HG03432 (cell line): ENCODE results near the gene PRR29.
"Not testable (repeated sequence)": the region's sequence is repeated elsewhere in the genome, so short reads cannot be mapped to it uniquely, and the experiment has no call there.

Experiments
- ATAC-seq: cut with Tn5 transposase; IDR thresholded peaks from one replicate; pipeline ENCODE4 v1.9.1; 2021; ENCODE audit warnings: mild to moderate bottlenecking, moderate library complexity; ENCODE audit not compliant: unreplicated experiment

Gene PRR29

DNA sequence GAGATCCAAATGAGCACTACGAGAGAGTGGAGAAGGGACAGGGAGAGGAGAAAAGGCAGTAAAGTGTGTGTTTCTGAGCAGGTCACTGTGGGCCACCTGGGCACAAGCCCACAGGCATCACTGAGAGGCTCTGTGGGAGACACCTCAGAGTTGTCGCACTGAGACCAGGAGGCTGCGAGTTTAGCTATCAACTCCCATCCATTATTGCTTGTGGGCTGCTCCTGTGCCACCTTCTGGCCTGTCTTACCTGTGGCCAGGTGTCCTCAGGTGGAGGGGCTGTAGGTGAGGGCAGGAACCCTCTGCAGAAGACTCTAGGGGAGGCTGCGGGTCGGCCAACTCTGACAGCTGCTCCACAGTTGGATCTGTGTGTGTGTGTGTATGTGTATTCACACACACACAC lies 2.5 kb upstream of the PRR29 start:
- ATAC-seq: no peak

DNA sequence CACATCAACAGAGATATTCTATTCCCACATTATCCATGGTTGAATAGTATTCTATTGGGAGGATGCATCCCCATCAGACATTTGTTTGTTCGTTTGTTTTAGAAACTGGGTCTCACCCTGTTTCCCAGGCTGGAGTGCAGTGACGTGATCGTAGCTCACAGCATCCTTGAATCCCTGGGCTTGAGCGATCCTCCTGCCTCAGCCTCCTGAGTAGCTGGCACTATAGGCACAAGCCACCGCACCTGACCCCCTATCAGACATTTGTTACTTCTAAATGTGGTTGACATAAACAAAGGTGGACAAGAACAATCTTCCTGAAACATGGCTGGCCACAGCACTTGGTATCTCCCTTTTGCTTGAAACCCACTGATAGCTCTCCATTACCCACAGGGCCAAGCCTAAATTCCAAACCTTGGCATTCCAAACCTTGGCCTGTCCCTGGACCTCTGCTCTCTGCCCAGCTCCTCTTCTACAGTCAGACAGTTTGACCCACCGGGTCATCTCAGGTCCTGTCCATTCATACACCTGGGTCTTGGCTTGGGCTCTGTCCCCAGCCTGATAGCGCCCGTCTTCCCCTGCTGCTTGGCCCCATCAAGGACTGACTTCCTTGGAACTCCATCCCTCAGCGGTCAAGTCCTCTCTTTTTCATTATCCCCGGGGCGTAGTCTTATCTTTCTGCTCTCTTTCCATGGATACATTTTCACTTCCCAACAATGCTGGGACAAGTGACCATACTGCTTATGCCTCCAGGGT lies 1.5 kb upstream of the PRR29 start:
- ATAC-seq: no peak

DNA sequence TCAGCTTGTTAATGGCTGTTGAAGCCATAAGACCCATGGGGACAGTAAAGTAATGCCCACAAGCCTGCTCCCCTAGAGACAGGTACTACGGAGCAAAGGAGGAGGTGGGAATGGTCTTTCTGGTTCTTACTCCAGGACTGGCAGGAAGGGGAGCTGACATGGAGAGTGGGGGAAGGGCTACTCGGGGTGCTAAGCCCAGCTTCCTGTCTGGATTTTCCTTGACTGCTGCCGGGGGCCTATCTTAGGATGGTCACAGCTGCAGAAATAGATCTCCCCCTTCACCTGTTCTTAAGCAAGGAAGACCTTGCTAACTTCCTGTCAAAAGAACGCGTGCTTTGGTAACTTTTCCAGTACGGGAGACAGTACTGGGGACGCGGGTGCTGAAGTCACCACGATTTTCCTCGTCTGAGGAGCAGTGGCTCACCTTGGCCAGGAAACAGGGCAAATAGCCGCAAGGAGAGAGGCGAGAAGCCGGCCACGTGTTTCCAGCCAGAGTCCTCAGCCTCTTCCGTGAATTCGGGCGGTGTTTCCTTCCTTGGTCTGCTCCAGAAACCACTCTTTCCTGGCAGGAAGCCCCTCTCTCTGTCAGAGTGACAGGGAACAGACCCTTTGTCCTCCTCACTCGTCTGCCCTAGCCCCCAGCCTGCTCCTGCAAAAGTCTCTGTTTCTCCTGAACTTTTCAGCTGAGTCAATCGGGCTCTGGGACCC lies 656 bp upstream of the PRR29 start:
- no peak for ATAC-seq

DNA sequence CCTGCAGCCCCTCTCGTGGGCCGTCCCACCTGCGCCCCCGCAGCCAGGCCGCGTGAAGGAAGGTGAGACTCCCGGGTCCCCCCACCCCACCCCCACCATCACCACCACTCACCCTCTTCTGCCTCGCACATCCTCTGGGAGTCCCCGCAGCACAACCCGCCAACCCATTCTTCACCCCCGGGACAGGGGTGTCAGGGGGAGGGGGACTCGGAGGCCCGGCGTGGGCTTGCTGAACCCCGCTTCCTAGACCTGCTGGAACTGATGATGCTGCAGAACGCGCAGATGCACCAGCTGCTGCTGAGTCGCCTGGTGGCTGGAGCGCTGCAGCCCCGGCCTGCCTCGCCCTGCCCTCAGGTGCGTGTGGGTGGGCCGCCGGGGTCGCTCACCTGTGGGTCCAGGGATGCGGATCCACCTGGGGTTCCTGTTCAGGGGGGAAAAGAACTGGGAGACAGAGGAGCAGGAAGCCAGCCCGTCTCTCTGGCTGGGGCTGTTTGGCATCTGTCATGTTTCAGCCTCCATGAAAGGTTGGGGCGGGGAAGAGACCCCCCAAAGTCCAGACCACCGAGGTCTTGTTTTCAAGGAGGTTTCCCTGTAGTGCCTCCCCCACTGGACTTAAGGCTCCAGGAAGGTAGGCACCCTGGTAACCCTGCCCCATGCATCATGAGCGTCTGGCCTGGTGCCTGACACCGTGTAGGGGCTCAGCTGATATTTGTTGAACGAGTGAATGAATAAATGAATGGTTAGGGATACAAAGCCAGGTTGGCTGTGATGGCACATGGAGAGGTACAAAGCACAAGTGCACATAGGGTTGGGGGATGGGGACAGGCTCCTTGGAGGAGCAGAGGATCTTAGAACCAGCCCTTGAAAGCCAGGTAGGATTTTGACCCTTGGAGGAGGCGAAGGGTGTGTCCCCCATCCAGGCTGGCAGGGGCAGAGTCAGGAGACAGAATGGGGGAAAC lies 849 bp downstream of the PRR29 start:
- ATAC-seq: no peak

DNA sequence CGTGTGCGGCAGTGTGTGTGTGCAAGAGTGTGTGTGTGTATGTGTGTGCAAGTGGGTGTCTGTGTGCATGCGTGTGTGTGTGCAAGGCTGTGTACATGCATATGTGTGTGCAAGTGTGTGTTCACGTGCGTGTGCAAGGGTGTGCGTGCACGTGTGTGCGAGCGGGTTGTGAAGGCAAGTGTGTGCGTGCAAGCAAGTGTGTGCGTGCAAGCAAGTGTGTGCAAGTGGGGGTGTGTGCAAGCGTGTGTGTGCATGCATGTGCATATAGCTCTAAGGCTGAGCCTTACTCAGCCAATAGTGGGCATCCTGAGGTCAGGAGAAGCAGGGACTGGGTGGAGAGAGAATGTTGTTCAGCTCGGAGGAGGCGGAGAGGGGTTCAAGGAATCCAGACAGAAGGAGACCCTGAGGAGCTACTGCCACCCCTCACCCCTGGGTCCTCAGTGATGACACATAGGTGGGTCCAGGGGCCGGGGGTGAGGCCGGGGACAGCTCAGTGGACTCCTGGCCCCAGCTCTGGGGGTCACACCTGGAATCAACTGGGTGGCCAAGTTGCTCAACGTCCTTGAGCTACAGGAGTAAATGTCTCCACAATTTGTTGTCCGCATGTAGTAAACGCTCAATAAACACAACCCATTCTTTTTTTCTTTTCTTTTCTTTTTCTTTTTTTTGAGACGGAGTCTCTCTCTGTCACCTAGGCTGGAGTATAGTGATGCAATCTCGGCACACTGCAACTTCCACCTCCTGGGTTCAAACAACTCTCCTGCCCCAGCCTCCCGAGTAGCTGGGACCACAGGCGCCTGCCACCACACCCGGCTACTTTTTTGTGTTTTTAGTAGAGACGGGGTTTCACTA lies 1.8 kb downstream of the PRR29 start:
- ATAC-seq: no peak

DNA sequence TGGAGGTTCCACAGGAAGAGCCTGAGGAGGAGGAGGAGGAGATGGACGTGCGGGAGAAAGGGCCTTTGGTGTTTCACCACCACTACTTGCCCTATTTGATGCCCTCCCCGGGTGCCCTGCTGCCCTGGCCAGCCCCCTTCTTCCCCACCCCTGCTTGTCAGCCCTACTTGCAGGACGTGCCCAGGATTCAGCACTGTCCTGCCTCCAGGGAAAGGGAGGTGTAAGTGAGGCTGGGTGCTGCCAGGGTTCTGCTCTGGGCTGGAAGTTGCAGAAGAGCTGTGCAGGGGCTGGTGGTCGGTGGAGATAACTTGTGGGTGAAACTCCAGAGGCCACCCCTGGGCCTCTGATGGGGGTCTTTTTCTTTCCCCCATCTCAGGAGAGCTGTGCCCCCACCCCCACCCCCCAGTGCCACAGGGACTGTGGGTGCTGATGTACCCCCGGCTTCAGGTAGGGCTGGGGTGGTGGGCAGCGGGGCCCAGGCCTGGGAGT lies 3.0 kb downstream of the PRR29 start:
- ATAC-seq: no peak

DNA sequence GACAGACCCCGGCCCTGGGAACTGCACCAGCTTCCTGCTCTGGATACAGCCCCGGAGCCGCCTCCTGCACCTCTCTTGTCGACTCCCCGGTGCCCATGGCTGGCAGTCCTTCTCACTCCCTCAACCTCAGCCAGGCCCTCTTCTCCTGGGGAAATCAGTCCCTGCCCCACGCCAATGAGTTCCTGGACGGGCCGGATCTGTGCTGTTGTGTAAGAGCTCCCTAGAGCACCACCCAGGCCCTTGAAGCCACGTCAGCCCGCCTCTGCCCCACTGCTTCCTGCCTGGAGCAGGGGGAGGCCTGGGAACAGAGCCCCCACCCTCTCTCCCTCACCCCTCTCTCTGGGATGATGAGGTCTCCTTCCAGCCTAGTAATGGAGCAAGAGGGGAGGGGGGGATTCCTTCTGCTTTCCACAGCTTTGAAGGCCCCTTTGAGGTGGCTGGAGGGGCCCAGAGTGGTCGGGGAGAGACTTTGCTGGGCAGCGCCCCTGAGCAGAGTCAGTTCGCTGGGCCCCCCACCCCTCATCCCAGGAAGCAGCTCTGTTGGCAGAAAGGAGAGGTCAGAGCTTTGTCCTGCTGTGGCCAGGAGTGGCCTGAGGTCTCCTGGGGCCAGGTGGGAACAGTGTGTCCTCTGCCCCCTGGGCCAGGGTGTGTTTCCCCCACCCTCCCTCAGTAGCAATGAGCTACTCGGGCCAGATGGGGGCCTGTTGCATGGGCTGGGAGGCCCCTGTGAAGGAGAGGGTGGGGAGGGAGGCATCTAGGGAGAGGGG lies 3.8 kb downstream of the PRR29 start:
- no peak for ATAC-seq

DNA sequence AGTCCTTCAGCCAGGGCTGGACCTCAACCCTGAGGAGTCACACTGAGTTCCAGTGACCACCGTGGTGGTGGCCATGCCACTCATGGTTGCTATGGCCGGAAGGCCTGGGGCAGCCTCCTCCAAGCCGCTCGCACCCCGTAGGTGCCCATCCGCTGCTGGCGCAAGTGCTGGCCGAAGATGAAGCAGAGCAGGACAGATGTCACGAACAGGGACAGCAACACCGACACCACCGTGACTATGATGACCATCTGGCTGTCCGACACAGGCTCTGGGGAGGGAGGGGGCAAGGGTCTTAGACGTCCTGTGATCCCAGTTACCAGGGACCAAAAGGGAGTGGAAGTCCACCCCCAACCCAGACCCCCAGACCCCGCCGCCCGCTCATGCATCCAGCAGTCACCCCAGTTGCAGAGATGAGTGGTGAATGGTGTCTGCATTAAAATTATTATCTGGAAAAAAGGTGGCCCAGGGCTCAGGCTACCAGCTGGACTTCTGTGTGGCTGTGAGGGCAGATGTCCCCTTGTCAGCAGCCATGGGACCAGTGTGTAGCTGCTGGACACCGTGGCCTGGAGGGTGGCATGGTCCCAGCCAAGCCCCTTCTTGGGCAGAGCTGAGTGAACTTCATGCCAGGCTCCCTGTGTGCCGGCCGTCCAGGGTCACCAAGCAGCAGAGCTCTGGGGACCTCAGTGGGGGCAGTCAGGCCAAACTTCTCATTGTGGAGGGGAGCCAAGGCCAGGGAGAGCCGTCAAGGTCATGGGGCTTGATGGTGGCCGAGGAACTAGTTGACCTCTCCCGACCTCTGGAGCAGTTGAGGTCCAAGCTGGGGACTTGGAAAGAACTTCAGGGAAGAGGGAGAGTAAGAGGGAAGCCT lies 4.7 kb downstream of the PRR29 start:
- ATAC-seq: no peak

DNA sequence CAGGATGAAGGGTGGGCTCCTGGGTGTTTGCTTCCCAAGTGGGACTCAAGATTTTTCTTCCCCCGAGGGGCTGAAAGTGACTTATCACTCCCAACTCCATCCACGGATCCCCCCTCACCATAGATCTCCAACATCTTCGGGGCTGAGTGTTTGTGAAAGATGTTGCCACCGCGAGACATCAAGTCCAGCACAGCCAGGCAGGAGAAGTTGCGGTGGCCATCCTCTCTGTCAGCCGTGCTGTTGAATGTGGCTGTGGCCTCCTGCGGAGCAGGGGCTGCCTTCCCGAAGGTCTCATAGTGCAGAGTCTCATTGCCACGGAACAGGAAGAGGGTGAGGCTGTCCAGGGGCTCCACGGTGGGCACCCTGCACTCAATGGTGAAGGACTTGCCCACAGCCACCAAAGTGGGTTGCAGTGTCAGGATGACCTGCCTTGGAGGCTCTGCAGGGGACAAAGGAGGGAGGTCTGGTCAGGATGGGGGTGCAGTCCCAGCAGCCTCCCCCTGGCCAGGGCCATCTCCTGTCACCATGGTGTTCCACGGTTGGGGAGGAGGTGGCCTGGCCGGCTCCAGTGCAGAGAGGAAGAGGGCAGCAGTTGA lies 5.5 kb downstream of the PRR29 start:
- ATAC-seq: no peak

DNA sequence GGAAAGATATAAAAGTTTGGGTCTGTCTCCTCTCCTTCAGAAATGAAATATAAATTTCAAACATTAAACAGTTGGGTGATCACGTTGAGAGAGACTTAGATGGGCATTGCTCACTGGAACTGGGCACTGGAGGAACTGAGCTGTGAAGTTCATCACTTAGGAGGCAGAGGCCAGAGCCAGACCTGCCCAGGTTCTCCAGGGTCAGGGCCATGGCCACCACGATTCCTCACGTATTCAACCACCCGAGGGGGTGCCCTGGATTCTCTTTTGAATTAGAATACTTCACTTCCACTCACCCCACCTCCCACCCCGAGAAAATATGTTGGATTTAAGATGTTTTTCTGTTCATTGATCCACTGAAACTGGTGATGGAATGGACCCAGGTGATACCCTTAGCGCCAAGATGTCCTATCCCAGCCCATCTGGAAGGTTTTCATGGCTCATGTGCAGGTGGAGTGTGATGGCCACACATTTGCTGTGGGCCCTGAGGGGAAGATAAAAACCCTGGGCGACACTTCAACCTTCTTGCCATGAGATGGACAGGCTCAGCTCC lies 6.1 kb downstream of the PRR29 start:
- no peak for ATAC-seq

DNA sequence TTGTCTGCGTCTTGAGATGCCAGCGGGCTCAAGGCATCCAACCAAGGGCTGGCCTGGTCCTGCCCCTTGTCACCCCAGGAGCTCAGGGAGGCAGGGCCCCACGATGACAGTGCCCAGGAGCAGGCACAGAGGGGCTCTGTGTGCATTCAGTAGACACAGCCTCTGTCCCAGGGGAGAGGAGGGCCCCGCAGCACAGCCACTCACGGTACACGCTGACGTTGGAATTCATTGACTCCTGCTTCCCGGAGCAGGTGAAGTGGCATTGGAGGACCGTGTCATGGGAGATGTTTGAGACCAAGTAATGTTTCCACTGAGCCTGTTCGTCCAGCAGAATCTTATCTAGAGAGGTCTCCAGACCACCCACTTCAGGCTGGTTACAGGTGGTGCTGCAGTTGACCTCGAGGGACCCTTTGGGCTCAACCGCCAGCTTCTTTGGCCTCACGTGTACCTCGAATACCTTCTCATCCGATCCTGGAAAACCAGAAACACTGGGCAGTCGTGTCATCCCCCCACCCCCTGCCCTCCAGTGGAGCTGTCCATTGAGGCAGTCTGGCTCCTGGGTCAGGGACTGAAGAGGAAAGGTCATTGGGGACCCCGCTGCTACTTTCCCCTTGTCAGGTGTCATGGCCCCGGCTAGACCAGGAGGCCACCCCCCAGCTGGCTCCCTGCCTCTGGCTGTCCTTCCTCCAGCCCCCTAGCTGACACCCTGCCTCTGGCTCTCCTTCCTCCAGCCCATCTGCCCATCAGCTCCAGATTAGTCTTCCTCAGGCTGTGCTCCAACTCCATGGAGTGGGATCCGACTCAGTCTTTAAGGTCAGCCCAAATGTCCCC lies 7.0 kb downstream of the PRR29 start:
- no peak for ATAC-seq

DNA sequence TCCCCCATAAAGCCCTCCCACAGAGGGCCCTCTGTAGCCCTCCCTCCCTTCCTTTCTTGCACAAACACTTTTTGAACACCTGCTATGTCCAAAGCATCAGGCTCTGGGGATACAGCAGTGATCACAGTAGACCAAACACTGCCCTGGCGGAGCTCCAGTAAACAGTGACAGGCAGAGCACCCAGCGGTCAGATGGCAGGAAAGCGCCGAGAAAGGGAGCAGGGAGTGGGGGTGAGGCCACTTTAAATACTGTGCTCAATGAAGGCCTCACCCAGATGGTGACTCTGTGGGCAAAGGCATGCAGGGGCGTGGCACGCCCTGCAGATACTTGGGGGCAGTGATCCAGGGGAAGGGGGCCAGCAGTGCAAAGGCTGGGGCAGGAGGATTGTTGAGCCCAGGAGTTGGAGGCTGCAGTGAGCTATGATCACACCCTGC lies 7.6 kb downstream of the PRR29 start:
- ATAC-seq: no peak

DNA sequence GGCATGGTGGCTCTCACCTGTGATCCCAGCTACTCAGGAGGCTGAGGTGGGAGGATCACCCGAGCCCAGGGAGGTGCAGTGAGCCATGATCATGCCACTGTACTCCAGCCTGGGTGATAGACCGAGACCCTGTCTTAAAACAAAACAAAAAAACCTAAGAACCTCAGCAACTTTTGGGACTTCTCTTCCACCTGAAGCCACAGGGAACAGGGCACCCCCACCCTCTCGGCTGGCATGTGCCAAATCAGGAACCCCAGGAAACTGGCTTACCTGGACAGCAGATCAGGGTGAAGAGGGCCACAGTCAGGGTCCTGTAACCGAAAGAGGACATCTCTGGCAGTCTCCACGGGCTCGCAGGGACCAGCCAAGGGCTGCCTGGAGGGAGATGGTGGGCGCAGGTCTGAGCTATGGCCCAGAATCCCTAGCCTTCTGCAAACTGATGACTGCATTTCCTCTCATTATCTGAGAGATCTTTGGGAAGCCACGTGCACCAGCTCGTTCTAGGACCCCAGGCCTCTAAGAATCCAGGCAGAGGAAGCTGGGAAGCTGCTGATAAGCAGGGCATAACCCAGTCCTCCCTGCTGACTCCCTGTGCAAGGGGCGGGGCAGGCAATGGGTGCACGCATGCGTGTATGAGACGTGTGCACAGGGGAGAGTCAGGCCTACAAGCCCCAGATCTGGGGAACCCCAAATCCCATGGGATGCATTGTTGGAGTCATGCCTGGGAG lies 8.4 kb downstream of the PRR29 start:
- ATAC-seq: no peak

DNA sequence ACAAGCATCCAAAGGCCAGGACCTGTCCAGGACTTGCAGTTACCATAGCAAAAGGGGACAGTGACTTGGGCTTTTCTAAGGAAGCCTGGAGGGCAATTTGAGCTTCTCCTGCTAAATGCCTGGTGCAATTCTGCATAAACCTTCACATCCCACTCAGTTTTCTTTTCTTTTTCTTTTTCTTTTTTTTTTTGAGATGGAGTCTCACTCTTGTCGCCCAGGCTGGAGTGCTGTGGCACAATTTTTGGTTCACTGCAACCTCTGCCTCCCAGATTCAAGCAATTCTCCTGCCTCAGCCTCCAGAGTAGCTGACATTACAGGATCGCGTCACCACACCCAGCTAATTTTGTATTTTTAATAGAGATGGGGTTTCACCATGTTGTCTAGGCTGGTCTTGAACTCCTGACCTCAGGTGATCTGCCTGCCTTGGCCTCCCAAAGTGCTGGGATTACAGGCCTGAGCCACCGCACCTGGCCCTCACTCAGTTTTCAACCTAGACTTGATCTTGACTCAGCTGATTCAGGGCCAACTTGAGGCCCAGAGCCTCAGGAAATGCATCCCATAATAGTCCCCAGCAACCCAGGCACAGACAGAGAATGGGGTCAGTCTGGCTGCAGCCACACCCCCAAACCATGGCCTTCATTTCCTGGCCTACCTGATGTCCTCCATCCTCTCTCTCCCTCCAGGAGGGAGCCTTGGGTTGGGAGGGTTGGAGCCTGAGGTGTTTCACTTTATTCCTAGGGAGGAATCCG lies 9.1 kb downstream of the PRR29 start:
- not testable (repeated sequence) for ATAC-seq

DNA sequence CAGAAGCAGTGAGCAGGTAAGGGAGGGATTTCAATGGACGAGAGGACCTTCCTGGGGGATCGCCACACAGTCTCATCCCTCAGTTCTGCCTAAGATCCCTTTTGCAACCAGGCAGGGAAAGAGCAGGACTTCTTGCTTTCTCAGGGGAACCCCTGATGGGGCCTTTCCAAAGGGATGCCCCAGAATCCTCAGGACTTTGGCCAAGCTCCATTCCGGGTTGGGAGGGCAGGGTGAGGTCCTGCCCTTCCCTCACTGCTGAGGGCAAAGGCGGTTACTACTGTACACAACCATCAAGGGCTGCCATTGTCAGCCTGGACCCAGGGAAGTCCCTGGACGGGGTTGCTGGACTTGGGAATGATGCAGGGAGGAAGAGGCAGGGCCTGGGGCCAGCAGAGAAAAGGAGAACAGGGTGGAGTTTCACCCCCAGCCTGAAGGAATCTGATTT lies 9.7 kb downstream of the PRR29 start:
- no peak for ATAC-seq

DNA sequence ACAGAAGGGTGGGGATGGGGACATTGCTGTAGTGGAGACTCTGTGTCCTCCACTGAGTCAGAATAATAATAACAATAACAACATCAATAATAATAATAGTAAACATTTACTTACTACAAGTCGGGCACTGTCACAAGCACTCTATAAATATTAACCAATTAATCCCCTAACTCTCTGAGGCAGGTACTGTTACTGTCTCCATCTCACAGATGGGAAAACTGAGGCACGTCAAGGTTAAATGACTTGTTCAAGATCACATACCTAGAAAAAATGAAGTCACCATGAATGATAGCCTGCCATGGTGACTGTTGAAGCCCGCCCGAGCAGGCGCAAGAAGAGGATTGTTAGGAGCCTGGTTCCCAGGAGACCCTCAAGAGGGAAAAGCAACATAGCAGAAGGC lies 10.2 kb downstream of the PRR29 start:
- ATAC-seq: no peak
